SU-DHL-6 (cell line): Measurements from ENCODE around the gene FAM131B.

Experiments used
- H2AFZ ChIP-seq: fragments of 200-600 bp; sonication (generic); 2 replicates; pipeline ENCODE4 v1.6.1; 2014; ENCODE audit warnings: low read depth, mild to moderate bottlenecking, moderate library complexity, mixed read lengths, antibody characterized with exemption, low read length; ENCODE audit not compliant: severe bottlenecking
- H3F3A ChIP-seq: fragments of 200-600 bp; shearing (Covaris generic); 2 replicates; pipeline ENCODE4 v1.6.0; 2016; ENCODE audit warnings: antibody characterized with exemption, mild to moderate bottlenecking; ENCODE audit not compliant: insufficient read depth
- H3K27ac ChIP-seq: fragments of 200-600 bp; sonication (generic); 2 replicates; pipeline ENCODE4 v1.5.1; 2016; ENCODE audit warnings: low read depth, mild to moderate bottlenecking, low read length, moderate library complexity, mixed read lengths
- H3K27me3 ChIP-seq: fragments of 200-600 bp; sonication (generic), shearing (Covaris generic); 2 replicates; pipeline ENCODE4 v1.6.0; 2014; ENCODE audit warnings: mild to moderate bottlenecking, low read length
- H3K36me3 ChIP-seq: fragments of 200-600 bp; sonication (generic); 2 replicates; pipeline ENCODE4 v1.6.1; 2014; ENCODE audit warnings: mild to moderate bottlenecking, low read length, mixed read lengths
- H3K4me2 ChIP-seq: fragments of 300-600, 200-600 bp; shearing (Covaris generic), sonication (generic); 2 replicates; pipeline ENCODE4 v1.6.0; 2014; ENCODE audit warnings: low read length, low read depth, mild to moderate bottlenecking; ENCODE audit not compliant: poor library complexity, severe bottlenecking
- H3K4me3 ChIP-seq: fragments of 200-600 bp; sonication (generic); 2 replicates; pipeline ENCODE4 v1.5.1; 2014; ENCODE audit warnings: antibody characterized with exemption, low read length, mild to moderate bottlenecking, mixed read lengths; ENCODE audit not compliant: insufficient read depth, poor library complexity, severe bottlenecking
- H3K79me2 ChIP-seq: fragments of 200-600 bp; sonication (generic); 2 replicates; pipeline ENCODE4 v1.6.1; 2014; ENCODE audit warnings: mild to moderate bottlenecking, low read length, moderate library complexity; ENCODE audit not compliant: insufficient read depth
- H3K9ac ChIP-seq: fragments of 200-600 bp; sonication (generic); 2 replicates; pipeline ENCODE4 v1.7.0; 2014; ENCODE audit warnings: mild to moderate bottlenecking, low read length
- H3K9me2 ChIP-seq: fragments of 200-600 bp; sonication (generic); replicated peaks from 2 replicates; pipeline ENCODE4 v1.6.1; 2014; ENCODE audit warnings: low read length; ENCODE audit not compliant: insufficient read depth
- H3K9me3 ChIP-seq: fragments of 200-600 bp; sonication (generic); 2 replicates; pipeline ENCODE4 v1.6.1; 2014; ENCODE audit warnings: low read length, mixed read lengths; ENCODE audit not compliant: insufficient read depth
- H4K20me1 ChIP-seq: fragments of 200-600 bp; sonication (generic); 2 replicates; pipeline ENCODE4 v1.6.1; 2014; ENCODE audit warnings: low read depth, mild to moderate bottlenecking, antibody characterized with exemption, low read length, moderate library complexity, mixed read lengths
- CTCF ChIP-seq: fragments of 200-600 bp; sonication (generic); IDR thresholded peaks from one replicate; pipeline ENCODE4 v1.5.1; 2017; ENCODE audit warnings: antibody characterized with exemption, mild to moderate bottlenecking, low read length, moderate library complexity; ENCODE audit not compliant: insufficient read depth, poor library complexity, severe bottlenecking
- EZH2phosphoT487 ChIP-seq: fragments of 200-600 bp; sonication (generic), shearing (Covaris generic); conservative IDR thresholded peaks from 2 replicates; pipeline ENCODE4 v1.6.1; 2018; ENCODE audit warnings: mild to moderate bottlenecking, antibody characterized with exemption, low read length, moderate library complexity, mixed read lengths

Gene FAM131B

GRCh38 chr7:143352531-143353002 lies 9.9 kb downstream of the FAM131B start:
- no peak for TF ChIP-seq EZH2phosphoT487
- TF ChIP-seq CTCF, result no peak
- no peaks in the 10 kb centered on the region for H3K79me2 ChIP-seq
- H3F3A ChIP-seq, result no peaks in the 10 kb centered on the region
- H3K36me3 ChIP-seq, result no peaks in the 10 kb centered on the region
- no peaks in the 10 kb centered on the region for H3K9me3 ChIP-seq
- no peak overlapping the region for H3K4me2 ChIP-seq
- no peak overlapping the region for H3K27ac ChIP-seq
- no peaks in the 10 kb centered on the region for H3K27me3 ChIP-seq
- no peak overlapping the region for H3K9ac ChIP-seq
- no peak overlapping the region for H2AFZ ChIP-seq
- no peaks in the 10 kb centered on the region for H4K20me1 ChIP-seq
- H3K9me2 ChIP-seq, result no peaks in the 10 kb centered on the region
- no peak overlapping the region for H3K4me3 ChIP-seq

GRCh38 chr7:143351574-143351973 lies 10.9 kb downstream of the FAM131B start:
- Histone ChIP-seq H3K9me2 (no peaks in the 10 kb centered on the region), H3K36me3 (no peaks in the 10 kb centered on the region), H2AFZ (no peak overlapping the region), H3K9ac (no peak overlapping the region), H4K20me1 (no peaks in the 10 kb centered on the region), H3K79me2 (no peaks in the 10 kb centered on the region), H3K4me3 (no peak overlapping the region), H3K27me3 (no peaks in the 10 kb centered on the region), H3K4me2 (no peak overlapping the region), H3F3A (no peaks in the 10 kb centered on the region), H3K27ac (no peak overlapping the region), H3K9me3 (no peaks in the 10 kb centered on the region)
- TF ChIP-seq CTCF, result no peak
- no peak for TF ChIP-seq EZH2phosphoT487

- Histone ChIP-seq H3K9ac (no peak overlapping the region), H3F3A (no peaks in the 10 kb centered on the region), H3K36me3 (no peaks in the 10 kb centered on the region), H3K79me2 (no peaks in the 10 kb centered on the region), H3K27ac (no peak overlapping the region), H3K9me2 (no peaks in the 10 kb centered on the region), H3K9me3 (no peaks in the 10 kb centered on the region), H3K4me2 (no peak overlapping the region), H2AFZ (no peak overlapping the region), H3K4me3 (no peak overlapping the region), H3K27me3 (no peaks in the 10 kb centered on the region), H4K20me1 (no peaks in the 10 kb centered on the region)
- TF ChIP-seq EZH2phosphoT487 (no peak), CTCF (no peak)
Measured at GRCh38 chr7:143351060-143351459, 11.5 kb downstream of the FAM131B start.
